Measurements from ENCODE around the gene P2RX7.

- TF ChIP-seq EZH2 (IDR thresholded peaks at IDR 0.05; ENCODE audit: borderline replicate concordance, low read depth, low read length, severe bottlenecking): no peak
- TF ChIP-seq CTCF (IDR thresholded peaks at IDR 0.05; ENCODE audit: borderline replicate concordance, extremely low read depth, low read length, poor library complexity, severe bottlenecking): no peak
These were observed 82.4 kb downstream of the P2RX7 start for GRCh38 chr12:121214855-121215745.

Measured in DND-41 (cell line).